HepG2 (cell line): ENCODE measurements around the gene NME9. TPM values are rescaled to one million over a fixed set of nuclear protein-coding genes. Genes with fewer than 3 reads are reported as not detected.
A peak's percentile ranks its signal among the peaks of the same experiment; 100 is the strongest.

Experiments
- ATRX ChIP-seq: sonication (generic); formaldehyde crosslinking; IDR thresholded peaks from 2 replicates; pipeline ENCODE4 v1.4.0; 2020; ENCODE audit warnings: missing genetic modification reagents, borderline replicate concordance
- CBX2 ChIP-seq, 2 experiments: fragments of 200-600 bp in 1 of 2; sonication (generic); formaldehyde crosslinking in 1 of 2; IDR thresholded peaks; 2 replicates each; pipeline versions ENCODE4 v1.7.0 to v1.8.1; 2018 to 2022; ENCODE audit warnings: low read depth in 2 of 2, low read length in 1 of 2, mild to moderate bottlenecking in 1 of 2, missing genetic modification reagents in 1 of 2
- FOXK2 ChIP-seq: fragments of 450-650 bp; IDR thresholded peaks from 2 replicates; pipeline ENCODE4 v1.6.1; 2016
- IRF2 ChIP-seq: IDR thresholded peaks from 2 replicates; pipeline ENCODE4 v1.6.1; 2018; ENCODE audit warnings: missing genetic modification reagents, missing compliant biosample characterization
- KDM6A ChIP-seq: IDR thresholded peaks from 2 replicates; pipeline ENCODE4 v1.6.1; 2016; ENCODE audit warnings: low read depth
- POLR2G ChIP-seq: fragments of 200-400 bp; formaldehyde crosslinking; IDR thresholded peaks from 2 replicates; pipeline ENCODE4 v1.6.1; 2018; ENCODE audit warnings: mild to moderate bottlenecking, low read depth, low read length, moderate library complexity
- RBFOX2 ChIP-seq: fragments of 200-400 bp; formaldehyde crosslinking; IDR thresholded peaks from 2 replicates; pipeline ENCODE4 v1.6.1; 2017; ENCODE audit warnings: low read depth, mild to moderate bottlenecking, low read length
- SALL2 ChIP-seq: sonication (generic); formaldehyde crosslinking; IDR thresholded peaks from 2 replicates; pipeline ENCODE4 v1.8.1; 2023; ENCODE audit warnings: mild to moderate bottlenecking, missing genetic modification reagents, inconsistent platforms
- SIX4 ChIP-seq: sonication (generic); formaldehyde crosslinking; IDR thresholded peaks from 2 replicates; pipeline ENCODE4 v1.4.0; 2020; ENCODE audit warnings: missing genetic modification reagents
- SMARCC2 ChIP-seq: fragments of 450-650 bp; IDR thresholded peaks from 2 replicates; pipeline ENCODE4 v1.6.1; 2017; ENCODE audit warnings: antibody characterized with exemption, mild to moderate bottlenecking
- THYN1 ChIP-seq: sonication (generic); formaldehyde crosslinking; IDR thresholded peaks from 2 replicates; pipeline ENCODE4 v1.8.1; 2023; ENCODE audit warnings: low read depth, mild to moderate bottlenecking, moderate library complexity, missing genetic modification reagents, borderline replicate concordance
- ZFP36L1 ChIP-seq: sonication (generic); formaldehyde crosslinking; IDR thresholded peaks from 2 replicates; pipeline ENCODE4 v1.8.0; 2022; ENCODE audit warnings: mild to moderate bottlenecking, missing genetic modification reagents, moderate library complexity
- ZNF124 ChIP-seq: sonication (generic); formaldehyde crosslinking; IDR thresholded peaks from 2 replicates; pipeline ENCODE4 v1.4.0; 2020; ENCODE audit warnings: missing genetic modification reagents
- ZNF382 ChIP-seq: sonication (generic); formaldehyde crosslinking; IDR thresholded peaks from 2 replicates; pipeline ENCODE4 v1.5.0; 2020; ENCODE audit warnings: missing genetic modification reagents, mild to moderate bottlenecking, borderline replicate concordance
- ZNF468 ChIP-seq: sonication (generic); formaldehyde crosslinking; IDR thresholded peaks from 2 replicates; pipeline ENCODE4 v1.8.0; 2022; ENCODE audit warnings: mild to moderate bottlenecking, moderate library complexity, missing genetic modification reagents
- ZNF761 ChIP-seq: sonication (generic); formaldehyde crosslinking; conservative IDR thresholded peaks from 2 replicates; pipeline ENCODE4 v1.4.0; 2020; ENCODE audit warnings: mild to moderate bottlenecking, missing genetic modification reagents
- ZNF782 ChIP-seq: sonication (generic); formaldehyde crosslinking; IDR thresholded peaks from 2 replicates; pipeline ENCODE4 v1.4.0; 2020; ENCODE audit warnings: missing genetic modification reagents, mild to moderate bottlenecking, borderline replicate concordance
- ZNF790 ChIP-seq: sonication (generic); formaldehyde crosslinking; IDR thresholded peaks from 2 replicates; pipeline ENCODE4 v1.8.0; 2022; ENCODE audit warnings: missing genetic modification reagents, mild to moderate bottlenecking, borderline replicate concordance
- polyA plus RNA-seq, 8 experiments: library from polyadenylated mRNA; depleted of rRNA in 3 of 8; stranded (reverse) in 7 of 8; unstranded in 1 of 8; fragments of >200 nt; fragmentation: Illumina TruSeq in 4 of 8; extraction: Trizol in 4 of 8; gene quantifications; 2 replicates each; pipeline versions ENCODE4 v1.2.1 to v1.2.3, GENCODE V29; 2011 to 2016; ENCODE audit warnings: low read depth in 4 of 8, missing spikeins in 1 of 8, mixed read lengths in 1 of 8; ENCODE audit not compliant: insufficient read depth in 1 of 8
- total RNA-seq, 5 experiments: library from RNA; depleted of rRNA; stranded (reverse); fragments of >200 nt; fragmentation: Illumina TruSeq; extraction: Trizol; gene quantifications; 2 replicates each; pipeline ENCODE4 v1.2.3, GENCODE V29; 2016; ENCODE audit warnings: low read depth in 1 of 5
- TF ChIP-seq, protein P1 (sequence below): sonication (generic); formaldehyde crosslinking; IDR thresholded peaks from 2 replicates; pipeline ENCODE4 v1.5.0; 2020; ENCODE audit warnings: mild to moderate bottlenecking, missing genetic modification reagents
- TF ChIP-seq, protein P2 (sequence below): sonication (generic); formaldehyde crosslinking; IDR thresholded peaks from 2 replicates; pipeline ENCODE4 v1.4.0; 2020; ENCODE audit warnings: mild to moderate bottlenecking, low read depth, missing genetic modification reagents
- TF ChIP-seq, protein P3 (sequence below): sonication (generic); formaldehyde crosslinking; IDR thresholded peaks from 2 replicates; pipeline ENCODE4 v1.4.0; 2020; ENCODE audit warnings: missing genetic modification reagents
- TF ChIP-seq, protein P4 (sequence below): sonication (generic); formaldehyde crosslinking; IDR thresholded peaks from 2 replicates; pipeline ENCODE4 v1.9.0; 2021; ENCODE audit warnings: missing genetic modification reagents, mild to moderate bottlenecking, borderline replicate concordance
- TF ChIP-seq, protein P5 (sequence below): sonication (generic); formaldehyde crosslinking; IDR thresholded peaks from 2 replicates; pipeline ENCODE4 v1.4.0; 2020; ENCODE audit warnings: missing genetic modification reagents

The NME9 gene
- total and polyA plus RNA-seq, 2 of the 13 experiments (the other 11 are each of a cell fraction or from before 2014, with no cell fraction given) = not detected

DNA sequence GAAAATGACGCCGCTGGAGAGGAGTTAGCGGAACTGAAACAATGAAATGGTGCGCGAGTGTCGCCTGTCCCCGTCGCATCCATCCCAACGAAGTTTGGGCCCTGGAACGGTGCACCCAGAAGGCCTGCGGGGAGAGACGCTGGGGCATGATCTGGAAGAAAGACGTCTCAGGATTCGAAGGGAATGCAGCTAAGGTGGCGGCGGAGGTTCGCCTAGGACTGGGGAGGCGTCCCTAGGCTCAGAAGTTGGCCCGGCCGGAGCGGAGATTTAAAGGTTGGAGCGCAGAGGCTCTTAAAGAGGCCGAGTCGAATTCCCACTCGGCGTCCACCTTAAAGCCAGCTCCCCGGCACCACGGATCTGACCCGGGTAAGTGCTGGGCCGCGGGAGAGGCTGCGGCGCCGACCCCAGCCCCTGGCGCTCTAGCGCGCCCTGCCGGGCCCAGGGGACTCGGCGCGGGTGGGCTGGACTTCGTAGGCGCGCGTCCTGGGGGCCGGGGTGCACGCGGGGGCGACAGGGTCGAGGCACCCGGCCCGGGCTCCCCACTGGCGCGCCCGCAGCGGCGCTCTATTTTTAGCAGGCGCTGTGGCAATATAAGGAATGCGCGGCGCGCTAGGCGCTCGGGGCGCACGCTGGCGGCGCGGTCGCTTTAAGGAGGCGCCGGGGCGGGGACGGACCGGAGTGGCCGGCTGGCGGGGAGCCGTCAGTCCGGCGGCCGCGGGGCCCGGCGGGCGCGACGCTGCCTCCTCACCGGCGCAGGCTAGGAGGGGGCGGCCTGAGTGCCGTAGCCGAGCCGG lies 18.5 kb upstream of the NME9 start, which contains the start of gene MRAS (continued):
- TF ChIP-seq KDM6A (CRISPR knock-in tag) (no peak), ZNF382 (no peak), ZFP36L1 (no peak), ZNF782 (no peak), IRF2 (CRISPR knock-in tag) (no peak; the same call in 1 of the 2 replicates), SALL2 (CRISPR knock-in tag) (peak; percentile 22; the same call in 1 of the 2 replicates), ZNF761 (CRISPR knock-in tag) (0 out of 2 replicates have a peak, but pooled peaks have one; percentile 25), ZNF790 (CRISPR knock-in tag) (peak; percentile 50; the same call in 1 of the 2 replicates), RBFOX2 (0 out of 2 replicates have a peak, but pooled peaks have one; percentile 28), SIX4 (CRISPR knock-in tag) (no peak), ZNF124 (CRISPR knock-in tag) (no peak), FOXK2 (no peak), SMARCC2 (no peak), ATRX (CRISPR knock-in tag) (no peak), CBX2 (IDR thresholded peaks at IDR 0.05; ENCODE audit: low read depth, low read length) (no peak), CBX2 (CRISPR knock-in tag; IDR thresholded peaks at IDR 0.05; ENCODE audit: low read depth) (no peak), THYN1 (CRISPR knock-in tag) (no peak), POLR2G (no peak), ZNF468 (no peak)
- TF ChIP-seq, protein P1, sequence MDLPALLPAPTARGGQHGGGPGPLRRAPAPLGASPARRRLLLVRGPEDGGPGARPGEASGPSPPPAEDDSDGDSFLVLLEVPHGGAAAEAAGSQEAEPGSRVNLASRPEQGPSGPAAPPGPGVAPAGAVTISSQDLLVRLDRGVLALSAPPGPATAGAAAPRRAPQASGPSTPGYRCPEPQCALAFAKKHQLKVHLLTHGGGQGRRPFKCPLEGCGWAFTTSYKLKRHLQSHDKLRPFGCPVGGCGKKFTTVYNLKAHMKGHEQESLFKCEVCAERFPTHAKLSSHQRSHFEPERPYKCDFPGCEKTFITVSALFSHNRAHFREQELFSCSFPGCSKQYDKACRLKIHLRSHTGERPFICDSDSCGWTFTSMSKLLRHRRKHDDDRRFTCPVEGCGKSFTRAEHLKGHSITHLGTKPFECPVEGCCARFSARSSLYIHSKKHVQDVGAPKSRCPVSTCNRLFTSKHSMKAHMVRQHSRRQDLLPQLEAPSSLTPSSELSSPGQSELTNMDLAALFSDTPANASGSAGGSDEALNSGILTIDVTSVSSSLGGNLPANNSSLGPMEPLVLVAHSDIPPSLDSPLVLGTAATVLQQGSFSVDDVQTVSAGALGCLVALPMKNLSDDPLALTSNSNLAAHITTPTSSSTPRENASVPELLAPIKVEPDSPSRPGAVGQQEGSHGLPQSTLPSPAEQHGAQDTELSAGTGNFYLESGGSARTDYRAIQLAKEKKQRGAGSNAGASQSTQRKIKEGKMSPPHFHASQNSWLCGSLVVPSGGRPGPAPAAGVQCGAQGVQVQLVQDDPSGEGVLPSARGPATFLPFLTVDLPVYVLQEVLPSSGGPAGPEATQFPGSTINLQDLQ (CRISPR knock-in tag) = no peak
- TF ChIP-seq, protein P2, sequence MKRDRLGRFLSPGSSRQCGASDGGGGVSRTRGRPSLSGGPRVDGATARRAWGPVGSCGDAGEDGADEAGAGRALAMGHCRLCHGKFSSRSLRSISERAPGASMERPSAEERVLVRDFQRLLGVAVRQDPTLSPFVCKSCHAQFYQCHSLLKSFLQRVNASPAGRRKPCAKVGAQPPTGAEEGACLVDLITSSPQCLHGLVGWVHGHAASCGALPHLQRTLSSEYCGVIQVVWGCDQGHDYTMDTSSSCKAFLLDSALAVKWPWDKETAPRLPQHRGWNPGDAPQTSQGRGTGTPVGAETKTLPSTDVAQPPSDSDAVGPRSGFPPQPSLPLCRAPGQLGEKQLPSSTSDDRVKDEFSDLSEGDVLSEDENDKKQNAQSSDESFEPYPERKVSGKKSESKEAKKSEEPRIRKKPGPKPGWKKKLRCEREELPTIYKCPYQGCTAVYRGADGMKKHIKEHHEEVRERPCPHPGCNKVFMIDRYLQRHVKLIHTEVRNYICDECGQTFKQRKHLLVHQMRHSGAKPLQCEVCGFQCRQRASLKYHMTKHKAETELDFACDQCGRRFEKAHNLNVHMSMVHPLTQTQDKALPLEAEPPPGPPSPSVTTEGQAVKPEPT = peak; percentile 99
- TF ChIP-seq, protein P3, sequence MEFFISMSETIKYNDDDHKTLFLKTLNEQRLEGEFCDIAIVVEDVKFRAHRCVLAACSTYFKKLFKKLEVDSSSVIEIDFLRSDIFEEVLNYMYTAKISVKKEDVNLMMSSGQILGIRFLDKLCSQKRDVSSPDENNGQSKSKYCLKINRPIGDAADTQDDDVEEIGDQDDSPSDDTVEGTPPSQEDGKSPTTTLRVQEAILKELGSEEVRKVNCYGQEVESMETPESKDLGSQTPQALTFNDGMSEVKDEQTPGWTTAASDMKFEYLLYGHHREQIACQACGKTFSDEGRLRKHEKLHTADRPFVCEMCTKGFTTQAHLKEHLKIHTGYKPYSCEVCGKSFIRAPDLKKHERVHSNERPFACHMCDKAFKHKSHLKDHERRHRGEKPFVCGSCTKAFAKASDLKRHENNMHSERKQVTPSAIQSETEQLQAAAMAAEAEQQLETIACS (CRISPR knock-in tag) = peak; percentile 76
- TF ChIP-seq, protein P4, sequence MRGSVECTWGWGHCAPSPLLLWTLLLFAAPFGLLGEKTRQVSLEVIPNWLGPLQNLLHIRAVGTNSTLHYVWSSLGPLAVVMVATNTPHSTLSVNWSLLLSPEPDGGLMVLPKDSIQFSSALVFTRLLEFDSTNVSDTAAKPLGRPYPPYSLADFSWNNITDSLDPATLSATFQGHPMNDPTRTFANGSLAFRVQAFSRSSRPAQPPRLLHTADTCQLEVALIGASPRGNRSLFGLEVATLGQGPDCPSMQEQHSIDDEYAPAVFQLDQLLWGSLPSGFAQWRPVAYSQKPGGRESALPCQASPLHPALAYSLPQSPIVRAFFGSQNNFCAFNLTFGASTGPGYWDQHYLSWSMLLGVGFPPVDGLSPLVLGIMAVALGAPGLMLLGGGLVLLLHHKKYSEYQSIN = no peak
- TF ChIP-seq, protein P5, sequence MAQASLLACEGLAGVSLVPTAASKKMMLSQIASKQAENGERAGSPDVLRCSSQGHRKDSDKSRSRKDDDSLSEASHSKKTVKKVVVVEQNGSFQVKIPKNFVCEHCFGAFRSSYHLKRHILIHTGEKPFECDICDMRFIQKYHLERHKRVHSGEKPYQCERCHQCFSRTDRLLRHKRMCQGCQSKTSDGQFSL = no peak
